ENCODE measurements around the gene RAB24. TPM values are rescaled to one million over a fixed set of nuclear protein-coding genes. Genes with fewer than 3 reads are reported as not detected.

The RAB24 gene
- total RNA-seq, 1 experiment from 2014 or later = 37.2 TPM

DNA sequence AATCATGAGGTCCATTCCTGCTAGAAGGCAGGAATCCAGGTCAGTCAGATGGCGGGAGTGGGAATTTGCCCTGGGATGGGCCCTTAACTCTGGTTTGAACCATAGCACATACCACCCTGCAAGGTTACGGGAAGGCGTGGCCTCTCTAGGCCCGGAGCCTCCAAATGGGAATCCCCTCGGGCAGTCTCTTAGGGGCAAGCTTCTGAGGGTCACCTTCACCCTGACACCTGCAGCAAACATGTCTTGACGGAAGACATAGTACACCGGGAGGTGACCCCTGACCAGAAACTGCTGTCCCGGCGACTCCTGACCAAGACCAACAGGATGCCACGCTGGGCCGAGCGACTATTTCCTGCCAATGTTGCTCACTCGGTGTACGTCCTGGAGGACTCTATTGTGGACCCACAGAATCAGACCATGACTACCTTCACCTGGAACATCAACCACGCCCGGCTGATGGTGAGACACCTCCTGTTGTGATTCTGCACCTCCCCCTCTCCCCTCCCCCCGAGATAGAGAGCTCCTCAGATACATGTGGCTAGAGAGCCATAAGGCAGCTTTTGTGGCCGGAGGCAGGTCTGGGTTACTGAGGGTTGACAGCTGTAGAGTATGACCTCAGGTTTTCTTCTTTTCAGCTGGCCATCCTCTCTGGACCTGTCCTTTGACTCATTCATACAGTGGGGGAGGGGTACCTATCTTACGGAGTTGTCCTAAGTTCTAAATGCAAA, 1.0 kb upstream of the RAB24 start:
- ATAC-seq (no peak), DNase-seq (ENCODE audit: low read depth, low spot score) (no peak)
- ChIA-PET CTCF (interaction anchor here (0.6 to 0.9 kb wide), 3 partner anchors 67 to 152 kb away, joined by 3 to 4 read pairs (median 3); no protein-coding TSS in a partner anchor), POLR2A (no interaction called here)
- no peaks in the 10 kb centered on the region for H3K27me3 ChIP-seq (ENCODE audit: control insufficient read depth, insufficient read depth, low read length)
- peak overlapping the region; percentile 81 to 97 for H3K4me3 ChIP-seq (ENCODE audit: low read depth in 2 of 2, low read length in 2 of 2)
- peaks cover 34% of the 10 kb centered on the region for H3K4me1 ChIP-seq (ENCODE audit: control insufficient read depth, insufficient read depth, low read length)
- no peaks in the 10 kb centered on the region; the same call in none of the 2 replicates for H3K36me3 ChIP-seq (ENCODE audit: control insufficient read depth, insufficient read depth, low read length)
- no peak for TF ChIP-seq SIN3A (IDR thresholded peaks at IDR 0.05; ENCODE audit: borderline replicate concordance, insufficient read depth, low read depth, low read length)
- 0 out of 2 replicates have a peak, but pooled peaks have one; percentile 19 for TF ChIP-seq POLR2AphosphoS5 (IDR thresholded peaks at IDR 0.05; ENCODE audit: low read depth, low read length)
- peak overlapping the region; percentile 94 for H3K27ac ChIP-seq (ENCODE audit: low read length)
- intact Hi-C loops (cut with micrococcal nuclease; ENCODE audit: unreplicated experiment) = loop anchor here (5.0 kb wide), 1 partner anchor 192 kb away; no protein-coding TSS in a partner anchor
- in situ Hi-C loops (cut with HindIII; ENCODE audit: low pct_unique_long_range_greater_than_20kb, low sequenced_read_pairs) = no loop called here
- TSS peak; percentile 90 for BruUV-seq (replicated peaks)
- no peaks in the 10 kb centered on the region for H3K9me3 ChIP-seq (ENCODE audit: control insufficient read depth, insufficient read depth, low read depth, low read length)

GRCh38 chr5:177303925-177304391, 439 bp upstream of the RAB24 start:
- CTCF ChIA-PET = interaction anchor here (0.6 kb wide), 1 partner anchor 111 kb away, joined by 12 read pairs; no protein-coding TSS in a partner anchor
- no peak; the same call in 1 of the 2 replicates for TF ChIP-seq POLR2AphosphoS5 (IDR thresholded peaks at IDR 0.05; ENCODE audit: low read depth, low read length)
- TF ChIP-seq, protein P1, sequence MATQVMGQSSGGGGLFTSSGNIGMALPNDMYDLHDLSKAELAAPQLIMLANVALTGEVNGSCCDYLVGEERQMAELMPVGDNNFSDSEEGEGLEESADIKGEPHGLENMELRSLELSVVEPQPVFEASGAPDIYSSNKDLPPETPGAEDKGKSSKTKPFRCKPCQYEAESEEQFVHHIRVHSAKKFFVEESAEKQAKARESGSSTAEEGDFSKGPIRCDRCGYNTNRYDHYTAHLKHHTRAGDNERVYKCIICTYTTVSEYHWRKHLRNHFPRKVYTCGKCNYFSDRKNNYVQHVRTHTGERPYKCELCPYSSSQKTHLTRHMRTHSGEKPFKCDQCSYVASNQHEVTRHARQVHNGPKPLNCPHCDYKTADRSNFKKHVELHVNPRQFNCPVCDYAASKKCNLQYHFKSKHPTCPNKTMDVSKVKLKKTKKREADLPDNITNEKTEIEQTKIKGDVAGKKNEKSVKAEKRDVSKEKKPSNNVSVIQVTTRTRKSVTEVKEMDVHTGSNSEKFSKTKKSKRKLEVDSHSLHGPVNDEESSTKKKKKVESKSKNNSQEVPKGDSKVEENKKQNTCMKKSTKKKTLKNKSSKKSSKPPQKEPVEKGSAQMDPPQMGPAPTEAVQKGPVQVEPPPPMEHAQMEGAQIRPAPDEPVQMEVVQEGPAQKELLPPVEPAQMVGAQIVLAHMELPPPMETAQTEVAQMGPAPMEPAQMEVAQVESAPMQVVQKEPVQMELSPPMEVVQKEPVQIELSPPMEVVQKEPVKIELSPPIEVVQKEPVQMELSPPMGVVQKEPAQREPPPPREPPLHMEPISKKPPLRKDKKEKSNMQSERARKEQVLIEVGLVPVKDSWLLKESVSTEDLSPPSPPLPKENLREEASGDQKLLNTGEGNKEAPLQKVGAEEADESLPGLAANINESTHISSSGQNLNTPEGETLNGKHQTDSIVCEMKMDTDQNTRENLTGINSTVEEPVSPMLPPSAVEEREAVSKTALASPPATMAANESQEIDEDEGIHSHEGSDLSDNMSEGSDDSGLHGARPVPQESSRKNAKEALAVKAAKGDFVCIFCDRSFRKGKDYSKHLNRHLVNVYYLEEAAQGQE (IDR thresholded peaks at IDR 0.05; ENCODE audit: insufficient read depth in 1 of 2, low read depth in 2 of 2, low read length in 1 of 2) = no peak
- TF ChIP-seq CTCF (IDR thresholded peaks at IDR 0.05) = no peak
- no peak for TF ChIP-seq SIN3A (IDR thresholded peaks at IDR 0.05; ENCODE audit: borderline replicate concordance, insufficient read depth, low read depth, low read length)
- TF ChIP-seq TCF7L2 (IDR thresholded peaks at IDR 0.05; ENCODE audit: low read depth, low read length) = no peak
- POLR2A ChIA-PET = no interaction called here
- H3K27ac ChIP-seq (ENCODE audit: low read length) = peak overlapping the region; percentile 94
- H3K27me3 ChIP-seq (ENCODE audit: control insufficient read depth, insufficient read depth, low read length) = no peaks in the 10 kb centered on the region
- peak overlapping the region; percentile 81 to 97 for H3K4me3 ChIP-seq (ENCODE audit: low read depth in 2 of 2, low read length in 2 of 2)
- no peaks in the 10 kb centered on the region for H3K9me3 ChIP-seq (ENCODE audit: control insufficient read depth, insufficient read depth, low read depth, low read length)
- H3K36me3 ChIP-seq (ENCODE audit: control insufficient read depth, insufficient read depth, low read length) = no peaks in the 10 kb centered on the region; the same call in none of the 2 replicates
- intact Hi-C loops (cut with micrococcal nuclease; ENCODE audit: unreplicated experiment) (loop anchor here (5.0 kb wide), 1 partner anchor 192 kb away; no protein-coding TSS in a partner anchor), in situ Hi-C loops (cut with HindIII; ENCODE audit: low pct_unique_long_range_greater_than_20kb, low sequenced_read_pairs) (no loop called here)
- DNase-seq (ENCODE audit: low read depth, low spot score) (no peak), ATAC-seq (peak; percentile 0; the same call in 1 of the 2 replicates)
- H3K4me1 ChIP-seq (ENCODE audit: control insufficient read depth, insufficient read depth, low read length) = peaks cover 34% of the 10 kb centered on the region
- no TSS peak for BruUV-seq (replicated peaks)

Data from Panc1 (cell line).